SK-N-SH treated with all-trans-retinoic acid at 6 μM for 48 hours (cell line): ENCODE data around the gene FAM228B.
"Not testable (repeated sequence)": the region's sequence is repeated elsewhere in the genome, so short reads cannot be mapped to it uniquely, and the experiment has no call there.

Source experiments
- BACH2 ChIP-seq: fragments of 250-450 bp; sonication (Bioruptor Pico); IDR thresholded peaks from 2 replicates; pipeline ENCODE4 v1.9.0; 2021; ENCODE audit warnings: mild to moderate bottlenecking, borderline replicate concordance
- CREB5 ChIP-seq: fragments of 250-450 bp; sonication (Bioruptor Pico); IDR thresholded peaks from 2 replicates; pipeline ENCODE4 v1.5.1; 2020; ENCODE audit warnings: low read depth, mild to moderate bottlenecking, moderate library complexity
- CSDC2 ChIP-seq: fragments of 250-450 bp; sonication (Bioruptor Pico); IDR thresholded peaks from 2 replicates; pipeline ENCODE4 v1.5.0; 2020; ENCODE audit warnings: mild to moderate bottlenecking, moderate library complexity
- PATZ1 ChIP-seq: fragments of 250-450 bp; sonication (Bioruptor Pico); IDR thresholded peaks from 2 replicates; pipeline ENCODE4 v1.8.0; 2020; ENCODE audit warnings: mild to moderate bottlenecking, moderate library complexity, borderline replicate concordance
- PPARA ChIP-seq: fragments of 250-450 bp; sonication (Bioruptor Pico); IDR thresholded peaks from 2 replicates; pipeline ENCODE4 v1.5.0; 2020; ENCODE audit warnings: mild to moderate bottlenecking, borderline replicate concordance
- RARB ChIP-seq: fragments of 250-450 bp; sonication (Bioruptor Pico); IDR thresholded peaks from 2 replicates; pipeline ENCODE4 v1.8.0; 2021; ENCODE audit warnings: mild to moderate bottlenecking, moderate library complexity
- SNAI2 ChIP-seq: fragments of 250-450 bp; sonication (Bioruptor Pico); IDR thresholded peaks from 2 replicates; pipeline ENCODE4 v1.5.0; 2020; ENCODE audit warnings: mild to moderate bottlenecking, moderate library complexity
- ZC3H10 ChIP-seq: fragments of 250-450 bp; sonication (Bioruptor Pico); IDR thresholded peaks from 2 replicates; pipeline ENCODE4 v1.5.1; 2021; ENCODE audit warnings: mild to moderate bottlenecking, moderate library complexity
- ZFP3 ChIP-seq: fragments of 250-450 bp; sonication (Bioruptor Pico); IDR thresholded peaks from 2 replicates; pipeline ENCODE4 v1.5.0; 2020; ENCODE audit warnings: mild to moderate bottlenecking, moderate library complexity
- ZNF8 ChIP-seq: fragments of 450-650 bp; formaldehyde crosslinking; IDR thresholded peaks from 2 replicates; pipeline ENCODE4 v1.5.0; 2020; ENCODE audit warnings: mild to moderate bottlenecking, moderate library complexity
- TF ChIP-seq, protein P1 (sequence below): fragments of 250-450 bp; sonication (Bioruptor Pico); IDR thresholded peaks from 2 replicates; pipeline ENCODE4 v1.8.0; 2021; ENCODE audit warnings: low read depth, mild to moderate bottlenecking, moderate library complexity, borderline replicate concordance

GRCh38 chr2:24197213-24197612 is 73.9 kb downstream of the FAM228B start:
- TF ChIP-seq, protein P1, sequence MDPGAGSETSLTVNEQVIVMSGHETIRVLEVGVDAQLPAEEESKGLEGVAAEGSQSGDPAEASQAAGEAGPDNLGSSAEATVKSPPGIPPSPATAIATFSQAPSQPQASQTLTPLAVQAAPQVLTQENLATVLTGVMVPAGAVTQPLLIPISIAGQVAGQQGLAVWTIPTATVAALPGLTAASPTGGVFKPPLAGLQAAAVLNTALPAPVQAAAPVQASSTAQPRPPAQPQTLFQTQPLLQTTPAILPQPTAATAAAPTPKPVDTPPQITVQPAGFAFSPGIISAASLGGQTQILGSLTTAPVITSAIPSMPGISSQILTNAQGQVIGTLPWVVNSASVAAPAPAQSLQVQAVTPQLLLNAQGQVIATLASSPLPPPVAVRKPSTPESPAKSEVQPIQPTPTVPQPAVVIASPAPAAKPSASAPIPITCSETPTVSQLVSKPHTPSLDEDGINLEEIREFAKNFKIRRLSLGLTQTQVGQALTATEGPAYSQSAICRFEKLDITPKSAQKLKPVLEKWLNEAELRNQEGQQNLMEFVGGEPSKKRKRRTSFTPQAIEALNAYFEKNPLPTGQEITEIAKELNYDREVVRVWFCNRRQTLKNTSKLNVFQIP (CRISPR knock-in tag) = not testable (repeated sequence)
- TF ChIP-seq CREB5, PATZ1, CSDC2, ZNF8, BACH2, ZFP3, RARB, SNAI2, ZC3H10, PPARA (CRISPR knock-in tag): not testable (repeated sequence)
